Iris pigment epithelial cell (primary cell): Measurements from ENCODE around the gene HACL1.
A peak's percentile ranks its signal among the peaks of the same experiment; 100 is the strongest.
"Not testable (repeated sequence)": the region's sequence is repeated elsewhere in the genome, so short reads cannot be mapped to it uniquely, and the experiment has no call there.

ENCODE experiments used
- DNase-seq: peaks from one replicate; pipeline ENCODE4 v3.0.0-alpha.2; 2011; ENCODE audit warnings: low read depth

Gene HACL1

GRCh38 chr3:15629860-15630597, 28.7 kb upstream of the HACL1 start:
- peak; percentile 90 for DNase-seq

- no peak for DNase-seq
Measured at GRCh38 chr3:15628967-15629366, 27.6 kb upstream of the HACL1 start.

GRCh38 chr3:15623535-15624440, 22.4 kb upstream of the HACL1 start:
- DNase-seq, result no peak

- not testable (repeated sequence) for DNase-seq
Measured at GRCh38 chr3:15619659-15620464, 18.5 kb upstream of the HACL1 start.

GRCh38 chr3:15616053-15616452, 14.7 kb upstream of the HACL1 start:
- DNase-seq, result peak; percentile 87

- DNase-seq, result no peak
Measured at GRCh38 chr3:15614958-15615357, 13.6 kb upstream of the HACL1 start.

GRCh38 chr3:15612001-15612400, 10.6 kb upstream of the HACL1 start:
- no peak for DNase-seq

- DNase-seq, result no peak
Measured at GRCh38 chr3:15611018-15611417, 9.6 kb upstream of the HACL1 start.

- DNase-seq, result peak; percentile 80
Measured at GRCh38 chr3:15610082-15610759, 8.9 kb upstream of the HACL1 start.

- peak; percentile 30 for DNase-seq
Measured at GRCh38 chr3:15606434-15606891, 5.1 kb upstream of the HACL1 start.

GRCh38 chr3:15604584-15604983, 3.2 kb upstream of the HACL1 start:
- DNase-seq, result not testable (repeated sequence)

- not testable (repeated sequence) for DNase-seq
Measured at GRCh38 chr3:15602816-15603215, 1.4 kb upstream of the HACL1 start.

- DNase-seq, result no peak
Measured at GRCh38 chr3:15602146-15602536, 772 bp upstream of the HACL1 start.

- peak; percentile 12 for DNase-seq
Measured at GRCh38 chr3:15601046-15601398, 347 bp downstream of the HACL1 start.

GRCh38 chr3:15595955-15596354, 5.4 kb downstream of the HACL1 start:
- no peak for DNase-seq

GRCh38 chr3:15592968-15593367, 8.4 kb downstream of the HACL1 start:
- DNase-seq, result no peak

- DNase-seq, result no peak
Measured at GRCh38 chr3:15591928-15592327, 9.4 kb downstream of the HACL1 start.

- no peak for DNase-seq
Measured at GRCh38 chr3:15591242-15591641, 10.1 kb downstream of the HACL1 start.

- peak; percentile 74 for DNase-seq
Measured at GRCh38 chr3:15585111-15585845, 16.1 kb downstream of the HACL1 start.

GRCh38 chr3:15581471-15582394, 19.6 kb downstream of the HACL1 start:
- peak; percentile 24 for DNase-seq
